Gastrocnemius medialis (tissue), 4 donors: ENCODE measurements around the gene MT1H.
"Not testable (repeated sequence)": the region's sequence is repeated elsewhere in the genome, so short reads cannot be mapped to it uniquely, and the experiment has no call there.

Experiments used
- POLR2A ChIP-seq, 2 donors: fragments of 450-650 bp; IDR thresholded peaks; one replicate each; pipeline ENCODE4 v1.6.1; 2017; ENCODE audit warnings: antibody characterized with exemption in 2 of 2, mild to moderate bottlenecking in 2 of 2, moderate library complexity in 2 of 2
- TF ChIP-seq, protein P1 (sequence below), 5 experiments: fragments of 450-650 bp in 3 of 5; fragments of 200-600 bp in 2 of 5; sonication (generic) in 2 of 5; IDR thresholded peaks in 4 of 5; conservative IDR thresholded peaks in 1 of 5; 1 replicate in 4 of 5; 2 replicates in 1 of 5; pipeline ENCODE4 v1.5.1; 2016 to 2019; ENCODE audit warnings: antibody characterized with exemption in 5 of 5, mild to moderate bottlenecking in 3 of 5, moderate library complexity in 3 of 5

GRCh38 chr16:56671691-56672090 lies 2.1 kb downstream of the MT1H start:
- TF ChIP-seq, protein P1, sequence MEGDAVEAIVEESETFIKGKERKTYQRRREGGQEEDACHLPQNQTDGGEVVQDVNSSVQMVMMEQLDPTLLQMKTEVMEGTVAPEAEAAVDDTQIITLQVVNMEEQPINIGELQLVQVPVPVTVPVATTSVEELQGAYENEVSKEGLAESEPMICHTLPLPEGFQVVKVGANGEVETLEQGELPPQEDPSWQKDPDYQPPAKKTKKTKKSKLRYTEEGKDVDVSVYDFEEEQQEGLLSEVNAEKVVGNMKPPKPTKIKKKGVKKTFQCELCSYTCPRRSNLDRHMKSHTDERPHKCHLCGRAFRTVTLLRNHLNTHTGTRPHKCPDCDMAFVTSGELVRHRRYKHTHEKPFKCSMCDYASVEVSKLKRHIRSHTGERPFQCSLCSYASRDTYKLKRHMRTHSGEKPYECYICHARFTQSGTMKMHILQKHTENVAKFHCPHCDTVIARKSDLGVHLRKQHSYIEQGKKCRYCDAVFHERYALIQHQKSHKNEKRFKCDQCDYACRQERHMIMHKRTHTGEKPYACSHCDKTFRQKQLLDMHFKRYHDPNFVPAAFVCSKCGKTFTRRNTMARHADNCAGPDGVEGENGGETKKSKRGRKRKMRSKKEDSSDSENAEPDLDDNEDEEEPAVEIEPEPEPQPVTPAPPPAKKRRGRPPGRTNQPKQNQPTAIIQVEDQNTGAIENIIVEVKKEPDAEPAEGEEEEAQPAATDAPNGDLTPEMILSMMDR (IDR thresholded peaks at IDR 0.05 in 4 of 5, conservative IDR thresholded peaks at IDR 0.05 in 1 of 5): not testable (repeated sequence)
- not testable (repeated sequence) for TF ChIP-seq POLR2A (IDR thresholded peaks at IDR 0.05)
